B cell (primary cell): ENCODE results near the gene RPP14. TPM values are rescaled to one million over a fixed set of nuclear protein-coding genes. Genes with fewer than 3 reads are reported as not detected.

ENCODE experiments used
- ATAC-seq: fragments of 200-7000 bp; cut with Tn5 transposase; one replicate; pipeline ENCODE4 v1.10.0; 2021; ENCODE audit warnings: low read depth, mild to moderate bottlenecking, moderate number of reproducible peaks, moderate library complexity
- CTCF ChIA-PET: fragments of 350-600 bp; sonication (Branson Sonifier 250); formaldehyde crosslinking; loops from one replicate; lab custom pipeline; 2021; ENCODE audit warnings: antibody characterized with exemption, inconsistent platforms; lab: Charles Lee
- POLR2A ChIA-PET: fragments of 350-600 bp; sonication (Branson Sonifier 250); formaldehyde crosslinking; loops from one replicate; lab custom pipeline; 2021; ENCODE audit warnings: antibody characterized with exemption; lab: Charles Lee
- DNase-seq: peaks from one replicate; pipeline ENCODE4 v3.0.0; 2013
- H2AFZ ChIP-seq: 2 replicates; pipeline ENCODE4 v1.6.1; 2012; ENCODE audit warnings: mild to moderate bottlenecking, low read depth, low read length; ENCODE audit not compliant: insufficient read depth, poor library complexity, severe bottlenecking
- H3K27ac ChIP-seq, 2 donors: 1 replicate in 1 of 2; 2 replicates in 1 of 2; pipeline ENCODE4 v1.5.1; 2012 to 2013; ENCODE audit warnings: low read length in 2 of 2, mild to moderate bottlenecking in 2 of 2, moderate library complexity in 1 of 2
- H3K27me3 ChIP-seq, 4 experiments: fragments of 200-600 bp in 1 of 4; sonication (generic) in 1 of 4; replicated peaks in 1 of 4; 1 replicate in 2 of 4; 2 replicates in 2 of 4; pipeline versions ENCODE4 v1.6.1 to v1.7.0; 2013 to 2016; ENCODE audit warnings: low read length in 3 of 4, mild to moderate bottlenecking in 2 of 4, mixed read lengths in 1 of 4, moderate library complexity in 1 of 4; ENCODE audit not compliant: insufficient read depth in 4 of 4, control insufficient read depth in 3 of 4; ENCODE audit errors: control extremely low read depth in 1 of 4
- H3K36me3 ChIP-seq, 2 experiments: replicated peaks in 1 of 2; 1 replicate in 1 of 2; 2 replicates in 1 of 2; pipeline versions ENCODE4 v1.6.1 to v1.7.1; 2013; ENCODE audit warnings: low read length in 1 of 2; ENCODE audit not compliant: insufficient read depth in 2 of 2, control insufficient read depth in 1 of 2; ENCODE audit errors: control extremely low read depth in 1 of 2, extremely low read depth in 1 of 2
- H3K4me1 ChIP-seq, 2 donors: fragments of 200-600 bp in 1 of 2; sonication (generic) in 1 of 2; 1 replicate in 1 of 2; 2 replicates in 1 of 2; pipeline versions ENCODE4 v1.5.1 to v1.6.1; 2013 to 2017; ENCODE audit warnings: low read length in 2 of 2; ENCODE audit not compliant: control insufficient read depth in 2 of 2, insufficient read depth in 2 of 2
- H3K4me2 ChIP-seq: replicated peaks from 2 replicates; pipeline ENCODE3; 2012; ENCODE audit warnings: mild to moderate bottlenecking, low read depth, low read length; ENCODE audit not compliant: poor library complexity, severe bottlenecking
- H3K4me3 ChIP-seq, 5 experiments: fragments of 200-600 bp in 1 of 5; sonication (generic) in 1 of 5; 1 replicate in 3 of 5; 2 replicates in 2 of 5; pipeline versions ENCODE4 v1.5.1 to v1.7.0; 2011 to 2016; ENCODE audit warnings: low read length in 4 of 5, mild to moderate bottlenecking in 4 of 5, low read depth in 2 of 5, control low read depth in 1 of 5, moderate library complexity in 1 of 5; ENCODE audit not compliant: insufficient read depth in 1 of 5; ENCODE audit errors: control extremely low read depth in 1 of 5, extremely low read depth in 1 of 5
- H3K79me2 ChIP-seq: fragments of 200-600 bp; sonication (generic); one replicate; pipeline ENCODE4 v1.6.0; 2016; ENCODE audit warnings: low read length; ENCODE audit not compliant: control insufficient read depth, insufficient read depth
- H3K9ac ChIP-seq: fragments of 200-600 bp; sonication (generic); 2 replicates; pipeline ENCODE4 v1.6.1; 2017; ENCODE audit warnings: mild to moderate bottlenecking, low read length, moderate library complexity
- H3K9me3 ChIP-seq, 3 donors: one replicate each; pipeline versions ENCODE4 v1.6.1 to v1.7.1; 2013; ENCODE audit warnings: low read length in 2 of 3; ENCODE audit not compliant: control insufficient read depth in 2 of 3, insufficient read depth in 1 of 3; ENCODE audit errors: control extremely low read depth in 1 of 3
- H4K20me1 ChIP-seq: 2 replicates; pipeline ENCODE4 v1.6.0; 2012; ENCODE audit warnings: mild to moderate bottlenecking, low read length; ENCODE audit not compliant: insufficient read depth, control insufficient read depth, poor library complexity, severe bottlenecking
- H3K27ac Mint-ChIP-seq: one replicate; pipeline ENCODE4 v1.8.0; 2021; ENCODE audit warnings: mixed read lengths
- H3K27me3 Mint-ChIP-seq: one replicate; pipeline ENCODE4 v1.8.0; 2021; ENCODE audit warnings: mixed read lengths
- H3K4me1 Mint-ChIP-seq: one replicate; pipeline ENCODE4 v1.8.0; 2021; ENCODE audit warnings: mixed read lengths
- H3K4me3 Mint-ChIP-seq: one replicate; pipeline ENCODE4 v1.8.0; 2021; ENCODE audit warnings: mixed read lengths
- H3K9me3 Mint-ChIP-seq: one replicate; pipeline ENCODE4 v1.8.0; 2022; ENCODE audit warnings: mixed read lengths; ENCODE audit not compliant: insufficient read depth
- CTCF ChIP-seq: fragments of 200-600 bp; IDR thresholded peaks from one replicate; pipeline ENCODE4 v1.8.0; 2022; ENCODE audit warnings: antibody characterized with exemption, mild to moderate bottlenecking
- EZH2 ChIP-seq: IDR thresholded peaks from 2 replicates; pipeline ENCODE4 v1.6.1; 2012; ENCODE audit warnings: borderline replicate concordance, low read depth, mild to moderate bottlenecking, moderate library complexity, low read length; ENCODE audit not compliant: insufficient read depth, poor library complexity, severe bottlenecking
- whole genome bisulfite sequencing: methylation state at CpG from one replicate; pipeline ENCODE4 v1.1.5; 2013; ENCODE audit warnings: missing lambda C conversion rate; ENCODE audit not compliant: insufficient coverage; 5-methylcytosine and 5-hydroxymethylcytosine counted together
- intact Hi-C: fragments of 100-400 bp; cut with micrococcal nuclease; formaldehyde crosslinking; loops from one replicate; pipeline ENCODE4 v1.10.0; 2022
- polyA plus RNA-seq: library from polyadenylated mRNA; depleted of rRNA; stranded (reverse); fragments of >200 nt; gene quantifications from 2 replicates; pipeline ENCODE4 v1.2.3, GENCODE V29; 2012
- total RNA-seq, 2 donors: library from RNA; stranded (reverse); fragments of 120-200 nt in 1 of 2; gene quantifications; 1 replicate in 1 of 2; 2 replicates in 1 of 2; pipeline versions ENCODE4 v1.2.3 to v1.2.4, GENCODE V29; 2013 to 2022

The RPP14 gene
- total and polyA plus RNA-seq, 2 donors (not counting 1 experiment from before 2014, with no cell fraction given) = 4.7 to 17.9 TPM

GRCh38 chr3:58352626-58353025 is 46.6 kb downstream of the RPP14 start:
- H3K4me3 ChIP-seq = peak overlapping the region in 4 of 5 experiments; percentile 1 to 81 (median 42)
- no peak for DNase-seq
- WGBS = 59% methylated on average over 6 of the region's 6 CpGs
- peak overlapping the region; percentile 99 for H3K4me3 Mint-ChIP-seq
- H3K27ac Mint-ChIP-seq = peak overlapping the region; percentile 100
- TF ChIP-seq EZH2 = no peak
- TF ChIP-seq CTCF = no peak
- peaks cover 0 to 9% (median 0%) of the 10 kb centered on the region in 3 donors for H3K9me3 ChIP-seq
- no peaks in the 10 kb centered on the region for H3K9me3 Mint-ChIP-seq
- ChIA-PET POLR2A (interaction anchor here (1.4 to 9.1 kb wide), 2 partner anchors 8 to 16 kb away, joined by 3 to 182 read pairs; partner anchors contain the start of gene PXK), CTCF (interaction anchor here (0.7 to 15.0 kb wide), 10 partner anchors 16 to 66 kb away, joined by 3 to 349 read pairs (median 4); partner anchors contain the start of genes HTD2, PXK and RPP14)
- peaks cover 4% of the 10 kb centered on the region for H4K20me1 ChIP-seq
- H3K4me2 ChIP-seq = peak overlapping the region; percentile 80
- no peak overlapping the region for H2AFZ ChIP-seq
- peaks cover 89% of the 10 kb centered on the region for H3K4me1 Mint-ChIP-seq
- H3K9ac ChIP-seq = peak overlapping the region; percentile 79
- H3K27ac ChIP-seq = peak overlapping the region; percentile 80 to 97
- peaks cover 95 to 100% of the 10 kb centered on the region in 2 donors for H3K4me1 ChIP-seq
- peaks cover 0 to 6% of the 10 kb centered on the region in 2 experiments for H3K36me3 ChIP-seq
- ATAC-seq = no peak
- no peaks in the 10 kb centered on the region for H3K27me3 Mint-ChIP-seq
- H3K27me3 ChIP-seq = no peaks in the 10 kb centered on the region
- intact Hi-C loops = no loop called here
- peaks cover 82% of the 10 kb centered on the region for H3K79me2 ChIP-seq
